Measurements from ENCODE around the gene ANKFY1. TPM values are rescaled to one million over a fixed set of nuclear protein-coding genes. Genes with fewer than 3 reads are reported as not detected.

ANKFY1 gene
- total and polyA plus RNA-seq, 2 donors (not counting 3 experiments of a cell fraction or from before 2014, with no cell fraction given), result 30.6 to 51.1 TPM

- no peaks in the 10 kb centered on the region for H3K9me1 ChIP-seq (replicated peaks; ENCODE audit: control insufficient read depth, extremely low read depth, insufficient read depth, low read length)
- H3K9ac ChIP-seq (replicated peaks; ENCODE audit: extremely low read depth, insufficient read depth, low read length), result no peak overlapping the region
- H3K4me1 ChIP-seq (ENCODE audit: control insufficient read depth, extremely low read depth, insufficient read depth, low read length), result no peaks in the 10 kb centered on the region
- no peaks in the 10 kb centered on the region for H3K79me2 ChIP-seq (ENCODE audit: control insufficient read depth, insufficient read depth, low read length)
- no peaks in the 10 kb centered on the region for H4K20me1 ChIP-seq (replicated peaks; ENCODE audit: control insufficient read depth, extremely low read depth, insufficient read depth, low read length)
- H3K36me3 ChIP-seq (ENCODE audit: control insufficient read depth in 2 of 2, extremely low read depth in 1 of 2, insufficient read depth in 2 of 2, low read length in 2 of 2), result peaks cover 23 to 70% of the 10 kb centered on the region in 2 experiments
- DNase-seq (ENCODE audit: low read depth, low spot score), result no peak
- TF ChIP-seq POLR2AphosphoS5 (IDR thresholded peaks at IDR 0.05; ENCODE audit: insufficient read depth, low read depth, low read length) (no peak), FOS (IDR thresholded peaks at IDR 0.05; ENCODE audit: borderline replicate concordance, insufficient read depth, low read length) (no peak), EZH2 (IDR thresholded peaks at IDR 0.05; ENCODE audit: borderline replicate concordance, low read depth, low read length, severe bottlenecking) (no peak), MYC (IDR thresholded peaks at IDR 0.05; ENCODE audit: low read depth, low read length) (no peak), MAX (IDR thresholded peaks at IDR 0.05; ENCODE audit: insufficient read depth, insufficient read length) (no peak), CTCF (IDR thresholded peaks at IDR 0.05; ENCODE audit: extremely low read depth in 1 of 2, insufficient read depth in 1 of 2, low read depth in 1 of 2, low read length in 2 of 2) (no peak)
- intact Hi-C loops (cut with micrococcal nuclease), result no loop called here
- no peak overlapping the region for H3K4me2 ChIP-seq (ENCODE audit: insufficient read depth, low read length)
- H2AFZ ChIP-seq (ENCODE audit: low read depth, low read length), result no peak overlapping the region
- POLR2A ChIA-PET, result no interaction called here
- H3K9me3 ChIP-seq (replicated peaks; ENCODE audit: control insufficient read depth, insufficient read depth, low read length), result no peaks in the 10 kb centered on the region
- no peak overlapping the region for H3K27ac ChIP-seq (ENCODE audit: insufficient read depth, low read depth, low read length)
- CTCF ChIA-PET, result interaction anchor here (0.9 kb wide), 1 partner anchor 15 kb away, joined by 3 read pairs; no protein-coding TSS in a partner anchor
- no peak for FAIRE-seq
- no peak overlapping the region for H3K4me3 ChIP-seq (replicated peaks in 1 of 3; ENCODE audit: insufficient read depth in 1 of 3, low read depth in 1 of 3, low read length in 3 of 3)
- dilution Hi-C loops (cut with MboI; ENCODE audit: extremely low pct_ligation_motif_present, low sequenced_read_pairs), result no loop called here
- H3K27me3 ChIP-seq (ENCODE audit: control insufficient read depth in 2 of 2, insufficient read depth in 2 of 2, low read length in 2 of 2), result no peaks in the 10 kb centered on the region
- no TSS peak for BruUV-seq (replicated peaks)
These were observed 90.0 kb downstream of the ANKFY1 start for GRCh38 chr17:4173781-4174180.

All from endothelial cell of umbilical vein (primary cell).